GM12892 (cell line): ENCODE data around the gene ADD3.

Source experiments
- POLR2A ChIP-seq: IDR thresholded peaks from 2 replicates; pipeline ENCODE4 v1.6.1; 2011; ENCODE audit warnings: low read depth, low read length, control low read depth
- POLR2AphosphoS5 ChIP-seq: IDR thresholded peaks from 2 replicates; pipeline ENCODE4 v1.6.1; 2011; ENCODE audit warnings: low read depth, low read length, control low read depth
- TAF1 ChIP-seq: IDR thresholded peaks from 2 replicates; pipeline ENCODE4 v1.6.1; 2011; ENCODE audit warnings: low read depth, mild to moderate bottlenecking, control low read depth, low read length, borderline replicate concordance

- TF ChIP-seq POLR2AphosphoS5 (no peak), TAF1 (no peak), POLR2A (no peak)
These were observed 4.3 kb upstream of the ADD3 start for GRCh38 chr10:110003524-110003885.
